Uterus (tissue), 4 donors: ENCODE measurements around the gene DSEL. TPM values are rescaled to one million over a fixed set of nuclear protein-coding genes. Genes with fewer than 3 reads are reported as not detected.

ENCODE experiments used
- DNase-seq, 2 donors: peaks; one replicate each; pipeline ENCODE4 v3.0.0-alpha.2; 2019 to 2020
- H3K27ac ChIP-seq, 2 donors: fragments of 200-600 bp; sonication (generic); 1 replicate in 1 of 2; 2 replicates in 1 of 2; pipeline ENCODE4 v1.5.1; 2016 to 2018
- H3K27me3 ChIP-seq, 2 donors: fragments of 200-600 bp; sonication (generic); one replicate each; pipeline ENCODE4 v1.5.1; 2018 to 2019; ENCODE audit warnings: control low read depth in 1 of 2
- H3K36me3 ChIP-seq, 2 donors: fragments of 200-600 bp; sonication (generic); one replicate each; pipeline ENCODE4 v1.5.1; 2019; ENCODE audit warnings: control low read depth in 1 of 2
- H3K4me1 ChIP-seq, 2 donors: fragments of 200-600 bp; sonication (generic); one replicate each; pipeline ENCODE4 v1.5.1; 2018 to 2019; ENCODE audit warnings: control low read depth in 1 of 2
- H3K4me3 ChIP-seq, 2 donors: fragments of 200-600 bp; sonication (generic); 1 replicate in 1 of 2; 2 replicates in 1 of 2; pipeline ENCODE4 v1.5.1; 2018 to 2019; ENCODE audit warnings: mild to moderate bottlenecking in 1 of 2
- H3K9me3 ChIP-seq, 2 donors: fragments of 200-600 bp; sonication (generic); one replicate each; pipeline ENCODE4 v1.5.1; 2019; ENCODE audit warnings: control low read depth in 1 of 2
- POLR2A ChIP-seq, 2 donors: fragments of 450-650 bp; IDR thresholded peaks; one replicate each; pipeline ENCODE4 v1.6.1; 2016; ENCODE audit warnings: antibody characterized with exemption in 2 of 2, mild to moderate bottlenecking in 1 of 2, moderate library complexity in 1 of 2
- intact Hi-C: fragments of 100-400 bp; cut with DNase I; formaldehyde crosslinking; loops from one replicate; pipeline ENCODE4 v1.15.1; 2023; ENCODE audit warnings: low total_unique reads
- total RNA-seq, 4 donors: library from RNA; depleted of rRNA in 3 of 4; stranded (reverse); fragments of >200 nt in 3 of 4; gene quantifications; one replicate each; pipeline versions ENCODE4 v1.1.0 to v1.2.4, GENCODE V29; 2014 to 2023
- TF ChIP-seq, protein P1 (sequence below), 4 experiments: fragments of 200-600 bp in 2 of 4; fragments of 450-650 bp in 2 of 4; sonication (generic) in 2 of 4; IDR thresholded peaks; one replicate each; pipeline ENCODE4 v1.5.1; 2016 to 2019; ENCODE audit warnings: antibody characterized with exemption in 4 of 4, mild to moderate bottlenecking in 2 of 4, moderate library complexity in 1 of 4
- donor health status: DM: yes; HTN: yes; CAD: no.

DSEL gene
- total RNA-seq, 4 donors from 2014 or later, result 8.8 to 55.2 (median 12.1) TPM

- Histone ChIP-seq H3K4me3 (no peak overlapping the region), H3K36me3 (no peaks in the 10 kb centered on the region)
- no peak for TF ChIP-seq POLR2A (IDR thresholded peaks at IDR 0.05)
- TF ChIP-seq, protein P1, sequence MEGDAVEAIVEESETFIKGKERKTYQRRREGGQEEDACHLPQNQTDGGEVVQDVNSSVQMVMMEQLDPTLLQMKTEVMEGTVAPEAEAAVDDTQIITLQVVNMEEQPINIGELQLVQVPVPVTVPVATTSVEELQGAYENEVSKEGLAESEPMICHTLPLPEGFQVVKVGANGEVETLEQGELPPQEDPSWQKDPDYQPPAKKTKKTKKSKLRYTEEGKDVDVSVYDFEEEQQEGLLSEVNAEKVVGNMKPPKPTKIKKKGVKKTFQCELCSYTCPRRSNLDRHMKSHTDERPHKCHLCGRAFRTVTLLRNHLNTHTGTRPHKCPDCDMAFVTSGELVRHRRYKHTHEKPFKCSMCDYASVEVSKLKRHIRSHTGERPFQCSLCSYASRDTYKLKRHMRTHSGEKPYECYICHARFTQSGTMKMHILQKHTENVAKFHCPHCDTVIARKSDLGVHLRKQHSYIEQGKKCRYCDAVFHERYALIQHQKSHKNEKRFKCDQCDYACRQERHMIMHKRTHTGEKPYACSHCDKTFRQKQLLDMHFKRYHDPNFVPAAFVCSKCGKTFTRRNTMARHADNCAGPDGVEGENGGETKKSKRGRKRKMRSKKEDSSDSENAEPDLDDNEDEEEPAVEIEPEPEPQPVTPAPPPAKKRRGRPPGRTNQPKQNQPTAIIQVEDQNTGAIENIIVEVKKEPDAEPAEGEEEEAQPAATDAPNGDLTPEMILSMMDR (IDR thresholded peaks at IDR 0.05), result no peak
Measured at GRCh38 chr18:67475673-67476072, 40.8 kb downstream of the DSEL start.

DNA sequence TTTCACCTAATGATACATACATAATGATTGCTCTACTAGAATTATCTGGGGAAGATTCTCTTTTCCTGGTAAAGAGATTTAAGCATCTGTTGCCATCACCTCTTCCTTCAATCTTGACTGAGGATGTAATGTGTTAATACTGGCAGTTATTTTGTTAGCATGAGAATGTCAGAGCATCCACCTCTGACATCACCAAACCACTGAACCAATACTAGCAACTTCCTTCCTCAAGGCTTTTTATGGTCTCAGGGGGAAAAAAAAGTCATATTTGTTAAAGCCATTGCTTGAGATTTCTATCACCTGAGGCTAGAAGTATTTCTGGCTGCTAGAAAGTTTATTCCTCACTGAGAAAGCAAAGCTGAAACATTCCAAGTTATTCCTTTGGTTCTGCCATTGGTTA lies 48.5 kb downstream of the DSEL start:
- H3K27ac ChIP-seq, result no peak overlapping the region
- no peak for TF ChIP-seq POLR2A (IDR thresholded peaks at IDR 0.05)
- TF ChIP-seq, protein P1 (IDR thresholded peaks at IDR 0.05), result no peak

More at GRCh38 chr18:67475673-67476072, 40.8 kb downstream of the DSEL start:
- no peaks in the 10 kb centered on the region for H3K9me3 ChIP-seq
- H3K27me3 ChIP-seq, result no peaks in the 10 kb centered on the region
- no peak overlapping the region for H3K27ac ChIP-seq
- intact Hi-C loops, result no loop called here
- no peak for DNase-seq
- no peaks in the 10 kb centered on the region for H3K4me1 ChIP-seq

GRCh38 chr18:67467188-67467587 lies 49.3 kb downstream of the DSEL start:
- Histone ChIP-seq H3K36me3 (no peaks in the 10 kb centered on the region), H3K9me3 (no peaks in the 10 kb centered on the region), H3K27me3 (no peaks in the 10 kb centered on the region), H3K27ac (no peak overlapping the region), H3K4me1 (no peaks in the 10 kb centered on the region), H3K4me3 (no peak overlapping the region)
- intact Hi-C loops, result no loop called here
- TF ChIP-seq POLR2A (IDR thresholded peaks at IDR 0.05), result no peak
- TF ChIP-seq, protein P1 (IDR thresholded peaks at IDR 0.05), result no peak
- no peak for DNase-seq

More for the DNA sequence above, 48.5 kb downstream of the DSEL start:
- DNase-seq, result no peak
- H3K4me3 ChIP-seq, result no peak overlapping the region
- no peaks in the 10 kb centered on the region for H3K4me1 ChIP-seq
- intact Hi-C loops, result no loop called here
- H3K36me3 ChIP-seq, result no peaks in the 10 kb centered on the region
- H3K9me3 ChIP-seq, result no peaks in the 10 kb centered on the region
- no peaks in the 10 kb centered on the region for H3K27me3 ChIP-seq

DNA sequence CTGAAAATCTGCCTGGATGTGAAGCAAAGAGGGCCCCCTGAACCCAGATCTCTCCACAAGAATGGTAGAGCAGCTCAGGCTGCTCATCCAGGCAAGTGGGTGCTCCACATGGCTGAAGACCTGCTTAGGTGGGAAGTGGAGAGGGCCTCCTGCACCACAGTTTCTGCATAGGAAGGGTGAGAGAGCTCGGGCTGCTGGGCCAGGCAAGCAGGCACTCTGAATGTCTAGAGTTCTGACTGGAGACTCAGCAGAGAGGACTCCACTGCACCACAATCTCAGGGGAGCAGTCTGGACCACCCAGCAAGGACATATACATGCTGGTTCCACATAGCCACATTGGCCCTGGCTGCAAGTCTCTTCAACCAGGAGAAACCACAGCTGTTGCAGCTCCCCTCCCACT lies 52.0 kb downstream of the DSEL start:
- no peak overlapping the region for H3K4me3 ChIP-seq
- intact Hi-C loops, result no loop called here
- no peaks in the 10 kb centered on the region for H3K9me3 ChIP-seq
- DNase-seq, result no peak
- H3K27me3 ChIP-seq, result no peaks in the 10 kb centered on the region
- TF ChIP-seq, protein P1 (IDR thresholded peaks at IDR 0.05), result no peak
- no peak for TF ChIP-seq POLR2A (IDR thresholded peaks at IDR 0.05)
- no peak overlapping the region for H3K27ac ChIP-seq
- H3K4me1 ChIP-seq, result no peaks in the 10 kb centered on the region
- H3K36me3 ChIP-seq, result no peaks in the 10 kb centered on the region

GRCh38 chr18:67463829-67464228 lies 52.7 kb downstream of the DSEL start:
- TF ChIP-seq, protein P1 (IDR thresholded peaks at IDR 0.05), result no peak
- no peak for TF ChIP-seq POLR2A (IDR thresholded peaks at IDR 0.05)
- H3K27me3 ChIP-seq, result no peaks in the 10 kb centered on the region
- no peaks in the 10 kb centered on the region for H3K36me3 ChIP-seq
- H3K9me3 ChIP-seq, result no peaks in the 10 kb centered on the region
- no peak overlapping the region for H3K4me3 ChIP-seq
- intact Hi-C loops, result no loop called here
- H3K4me1 ChIP-seq, result no peaks in the 10 kb centered on the region
- H3K27ac ChIP-seq, result no peak overlapping the region
- no peak for DNase-seq
